Epidermal melanocyte (primary cell): Measurements from ENCODE around the gene SPI1.
A peak's percentile ranks its signal among the peaks of the same experiment; 100 is the strongest.

Experiments used
- DNase-seq: peaks from one replicate; pipeline ENCODE4 v3.0.0; 2011; ENCODE audit warnings: low spot score; ENCODE audit not compliant: insufficient read length

SPI1 gene

GRCh38 chr11:47406896-47407745, 28.8 kb upstream of the SPI1 start:
- DNase-seq, result no peak

- DNase-seq, result no peak
Measured at GRCh38 chr11:47403571-47403970, 25.2 kb upstream of the SPI1 start.

DNA sequence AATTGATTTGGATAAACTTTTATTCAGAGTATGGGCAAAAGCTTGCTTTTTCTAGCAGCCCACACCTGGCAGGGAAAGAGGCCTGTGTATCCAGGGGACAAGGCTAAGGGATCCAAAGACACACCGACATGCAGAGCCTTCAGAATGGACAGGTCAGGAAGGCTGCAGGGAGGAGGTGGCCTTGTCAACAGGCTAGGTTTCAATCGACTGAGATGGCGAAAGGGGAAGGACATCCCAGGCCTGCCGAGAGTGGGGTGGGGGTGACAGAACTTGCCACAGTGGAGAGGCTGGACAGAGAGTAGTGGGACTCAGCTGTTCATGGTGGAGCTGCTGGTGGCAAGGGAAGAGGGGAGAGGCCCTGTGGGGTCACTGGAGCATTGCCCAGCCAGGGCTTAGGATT, 24.8 kb upstream of the SPI1 start:
- DNase-seq, result no peak

- no peak for DNase-seq
Measured at GRCh38 chr11:47400768-47401279, 22.5 kb upstream of the SPI1 start.

GRCh38 chr11:47399860-47400767, 21.8 kb upstream of the SPI1 start:
- DNase-seq, result peak; percentile 57

GRCh38 chr11:47398551-47398950, 20.2 kb upstream of the SPI1 start:
- DNase-seq, result no peak

- no peak for DNase-seq
Measured at GRCh38 chr11:47398011-47398410, 19.7 kb upstream of the SPI1 start.

GRCh38 chr11:47396049-47396320, 17.6 kb upstream of the SPI1 start:
- DNase-seq, result no peak

DNA sequence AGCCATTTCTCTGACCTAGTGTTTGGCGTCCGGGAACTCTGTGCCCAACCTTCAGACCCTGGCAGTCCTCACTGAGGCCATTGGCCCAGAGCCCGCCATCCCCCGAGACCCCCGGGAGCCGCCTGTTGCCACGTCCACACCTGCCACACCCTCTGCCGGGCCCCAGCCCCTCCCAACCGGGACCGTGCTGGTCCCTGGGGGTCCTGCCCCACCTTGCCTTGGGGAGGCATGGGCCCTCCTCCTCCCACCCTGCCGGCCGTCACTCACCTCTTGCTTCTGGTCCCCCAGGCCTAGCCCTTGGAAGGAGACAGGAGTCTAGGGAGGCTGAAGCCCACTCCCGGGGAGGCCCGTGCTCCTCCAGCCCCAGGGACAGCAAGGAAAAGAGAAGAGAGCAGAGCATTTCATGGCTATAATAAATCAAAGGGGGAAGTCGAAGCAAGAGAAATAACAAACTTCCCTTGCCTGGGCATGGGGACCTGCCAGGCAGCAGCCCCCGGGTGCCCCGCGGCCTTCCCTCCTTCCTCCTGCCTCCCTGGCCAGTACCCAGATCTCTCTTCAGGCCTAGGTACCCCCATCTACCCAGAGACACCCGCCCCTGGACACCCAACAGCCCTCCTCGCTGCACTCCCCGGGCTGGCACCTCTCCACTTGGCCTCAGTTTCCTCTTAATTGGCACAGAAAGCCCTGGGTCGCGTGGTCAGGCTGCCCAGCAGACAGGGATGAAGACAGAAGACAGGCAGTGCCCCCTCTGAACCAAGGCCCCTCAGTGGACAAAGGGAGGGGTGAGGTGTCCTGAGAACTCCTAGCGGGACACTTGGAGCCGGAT, 17.1 kb upstream of the SPI1 start:
- no peak for DNase-seq

DNA sequence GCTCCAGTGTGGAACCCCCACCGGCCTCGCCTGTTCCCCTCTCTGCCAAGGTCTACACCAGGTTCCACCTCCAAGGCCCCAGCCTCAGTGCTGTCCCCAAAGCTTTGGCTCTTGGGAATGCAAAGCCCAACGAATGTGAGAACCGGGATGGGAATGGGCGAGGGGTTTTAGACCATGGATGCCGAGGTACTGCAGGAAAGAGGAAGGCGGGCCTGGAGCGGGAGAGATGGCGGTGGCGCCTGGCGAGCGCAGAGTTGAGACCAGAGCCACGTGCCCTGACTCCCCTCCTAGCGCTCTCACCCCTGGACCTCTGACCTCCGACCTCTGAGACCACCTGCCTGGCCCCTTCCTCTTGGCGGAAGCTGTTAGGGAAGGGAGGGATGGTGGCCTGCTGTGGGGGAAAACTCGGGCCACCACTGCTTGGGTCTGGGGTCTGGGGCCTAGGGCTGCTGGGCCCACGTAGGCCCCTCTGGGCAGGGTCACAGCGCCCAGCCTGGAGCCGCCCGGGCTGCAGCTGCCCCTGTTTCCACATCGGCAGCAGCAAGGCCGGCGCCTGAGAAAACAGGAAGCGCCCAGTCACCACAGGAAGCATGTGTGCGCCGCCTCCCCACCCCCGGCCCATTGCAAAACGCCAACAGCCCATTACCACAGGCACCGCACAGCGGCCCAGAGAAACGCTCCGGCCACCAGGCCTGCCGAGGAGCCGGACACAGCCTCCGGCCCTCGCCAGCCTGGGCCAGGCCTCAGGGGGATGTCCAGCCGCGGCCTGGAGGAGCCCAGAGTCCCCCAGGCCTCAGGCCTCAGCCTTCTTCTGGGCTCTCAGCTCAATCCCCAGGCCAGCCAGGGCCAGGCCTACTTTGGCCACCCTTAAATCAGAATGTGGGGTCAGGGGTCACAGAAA, 16.2 kb upstream of the SPI1 start:
- DNase-seq, result no peak

DNA sequence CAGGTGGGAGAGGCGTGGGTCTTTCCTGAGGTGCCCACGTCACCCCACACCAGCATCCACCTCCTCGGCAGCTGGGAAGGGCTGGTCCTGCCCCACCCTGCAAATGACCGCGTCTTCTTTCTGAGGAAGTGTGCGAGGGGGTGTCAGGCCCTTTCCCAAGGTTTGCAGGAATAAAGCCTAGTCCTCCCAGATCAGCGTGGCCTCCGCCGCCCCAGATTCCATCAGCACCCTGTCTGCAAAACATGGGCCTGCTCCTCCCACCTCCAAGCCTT, 15.6 kb upstream of the SPI1 start:
- DNase-seq, result no peak

DNA sequence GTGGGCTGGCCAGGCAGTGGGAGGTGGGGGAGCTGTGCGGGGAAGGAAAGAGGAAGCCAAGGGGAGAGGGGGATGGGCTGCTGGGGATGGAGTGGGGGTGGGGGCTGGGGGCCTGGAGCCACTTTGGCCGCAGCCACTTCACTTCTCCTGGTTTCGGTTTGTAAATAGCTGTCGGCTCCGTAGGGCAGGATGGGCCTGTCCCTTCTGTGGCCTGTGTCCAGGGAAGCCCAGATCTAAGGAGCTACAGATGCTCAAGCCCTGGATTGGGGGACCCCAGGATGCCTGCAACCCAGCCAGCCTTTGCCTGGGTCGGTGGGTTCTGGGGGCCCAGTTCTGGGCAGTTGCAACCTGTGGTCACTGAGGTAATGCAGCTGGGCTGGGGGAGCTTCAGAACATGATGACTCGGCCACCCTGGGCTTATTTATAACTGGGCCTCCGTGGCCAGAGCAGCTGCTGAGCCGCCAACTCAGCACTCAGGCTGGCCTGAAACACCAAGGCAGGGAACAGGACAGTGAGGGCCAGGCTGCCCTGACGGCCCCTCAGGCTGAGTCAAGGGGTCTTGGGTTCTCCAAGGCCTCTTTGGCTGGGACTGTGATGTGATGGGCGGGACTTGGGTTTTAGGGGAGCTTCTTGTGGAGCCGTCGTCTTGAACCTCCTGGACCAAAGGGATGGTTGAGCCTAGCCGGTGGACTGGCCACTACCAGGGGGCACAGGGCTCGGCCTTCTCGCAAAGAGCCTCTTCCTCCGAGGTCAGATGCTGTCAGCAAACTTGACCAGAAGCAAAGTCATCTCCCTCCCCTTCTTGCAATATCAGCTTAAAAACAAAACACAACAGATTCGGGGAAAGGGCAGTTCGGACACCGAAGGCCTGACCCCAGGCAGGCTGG, 15.1 kb upstream of the SPI1 start:
- DNase-seq, result no peak

DNA sequence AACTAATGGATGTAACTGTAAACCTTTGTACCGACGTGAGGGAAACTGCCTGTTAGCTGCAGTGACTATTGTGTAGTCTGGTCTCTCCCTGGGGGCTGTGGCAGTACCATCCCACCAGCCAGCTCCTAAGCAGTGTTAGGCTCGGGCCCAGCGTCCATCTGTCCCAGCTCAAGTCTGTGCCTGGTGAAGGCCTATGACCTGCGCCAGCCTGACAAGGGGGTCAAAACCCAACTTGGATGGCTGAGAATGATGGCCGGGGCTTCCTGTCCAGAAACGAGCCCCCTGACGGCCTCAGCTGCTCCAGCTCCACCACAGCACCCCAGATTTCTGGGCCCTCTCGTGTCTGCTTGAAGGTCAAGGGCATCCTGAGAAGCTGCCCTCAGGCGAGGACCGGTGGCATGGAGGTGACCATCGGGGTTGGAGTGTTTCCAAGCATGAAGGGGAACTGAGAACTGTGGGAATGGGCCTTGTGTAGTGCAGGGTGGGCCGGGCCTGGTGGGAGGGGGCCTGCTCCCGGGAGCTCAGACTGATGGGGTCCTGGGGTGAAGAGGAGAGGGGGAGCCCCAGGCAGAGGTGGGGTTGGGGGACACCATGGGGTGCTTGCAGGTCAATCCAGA, 14.3 kb upstream of the SPI1 start:
- DNase-seq, result no peak

DNA sequence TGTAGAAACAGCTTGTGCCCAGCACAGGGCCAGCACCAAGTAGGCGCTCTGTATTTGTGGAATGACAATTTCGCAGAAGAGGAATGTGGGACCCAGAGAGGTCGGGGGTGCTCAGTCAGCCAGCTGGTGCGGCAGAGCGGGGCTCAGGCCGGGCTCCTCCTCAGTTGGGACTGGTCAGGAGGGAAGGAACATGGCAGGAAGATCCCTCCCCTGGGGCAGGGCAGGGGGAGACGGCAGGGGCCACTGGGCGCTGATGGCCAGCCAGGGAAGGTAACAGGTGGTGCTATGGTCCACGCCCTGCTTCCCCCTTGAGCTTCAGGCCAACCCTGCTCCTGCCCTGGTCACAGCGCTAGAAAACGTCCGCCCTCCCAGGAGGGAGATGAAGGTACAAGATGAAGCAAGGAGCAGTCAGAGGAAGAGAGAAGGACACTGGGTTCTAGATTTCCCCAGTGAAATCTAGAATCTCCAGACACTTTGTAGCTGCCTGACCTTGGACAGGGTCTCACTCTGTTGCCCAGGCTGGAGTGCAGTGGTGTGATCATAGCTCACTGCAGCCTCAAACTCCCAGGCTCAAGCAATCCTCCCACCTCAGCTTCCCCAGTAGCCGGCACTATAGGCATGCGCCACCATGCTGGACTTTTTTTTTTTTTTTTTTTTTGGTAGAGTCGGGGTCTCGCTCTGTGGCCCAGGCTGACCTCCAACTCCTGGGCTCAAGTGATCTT, 13.5 kb upstream of the SPI1 start:
- DNase-seq, result no peak

GRCh38 chr11:47391077-47391583, 12.8 kb upstream of the SPI1 start:
- DNase-seq, result no peak

DNA sequence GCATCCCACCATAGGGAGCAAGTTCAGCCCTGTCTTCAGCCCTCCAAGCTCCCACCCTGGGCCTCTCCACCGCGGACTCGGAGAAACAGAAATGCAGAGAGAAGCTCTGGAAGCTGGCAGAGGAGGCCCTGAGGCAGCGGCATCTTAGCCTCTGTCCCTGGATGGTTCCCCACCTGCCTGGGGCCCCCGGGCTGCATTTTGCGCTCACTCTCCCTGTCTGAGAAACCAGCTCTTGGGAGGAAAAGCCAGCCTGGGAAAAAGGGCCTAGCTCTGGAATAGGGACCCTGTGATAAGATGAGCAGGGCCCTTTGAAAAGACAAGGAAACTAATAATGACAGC, 12.0 kb upstream of the SPI1 start:
- no peak for DNase-seq

GRCh38 chr11:47389577-47390421, 11.5 kb upstream of the SPI1 start:
- no peak for DNase-seq
